K562 (cell line): ENCODE data around the gene TRIM24. TPM values are rescaled to one million over a fixed set of nuclear protein-coding genes. Genes with fewer than 3 reads are reported as not detected.

ENCODE experiments used
- ATAC-seq: fragments of 200-7000 bp; cut with Tn5 transposase; 3 replicates; pipeline ENCODE4 v1.9.1; 2020; ENCODE audit warnings: moderate library complexity
- BruUV-seq: library from RNA; stranded (reverse); fragments of 400-500 nt; replicated peaks from 2 replicates; lab custom pipeline; 2021; lab: Mats Ljungman, UMichigan
- CTCF ChIA-PET: fragments of 300-600 bp; formaldehyde crosslinking; extraction: SDS; loops from one replicate; lab custom pipeline; 2021; ENCODE audit warnings: low intra/inter-chr PET ratio; lab: Yijun Ruan, JAX
- POLR2A ChIA-PET: fragments of 300-600, 350-650 bp; sonication (Branson Sonifier 250); formaldehyde crosslinking; extraction: SDS; loops from one replicate; lab custom pipeline; 2021; ENCODE audit warnings: antibody characterized with exemption, inconsistent platforms; lab: Yijun Ruan, JAX
- DNase-seq, 4 experiments: peaks; one replicate each; pipeline versions ENCODE4 v3.0.0 to v3.0.0-alpha.2; 2011 to 2018; ENCODE audit warnings: low spot score in 3 of 4, mixed read lengths in 3 of 4; ENCODE audit errors: extremely low read depth in 1 of 4
- FAIRE-seq: peaks from 2 replicates; lab custom pipeline; 2011; peaks lifted over from hg19 to GRCh38; lab: Jason Lieb, UNC
- H2AFZ ChIP-seq: 2 replicates; pipeline ENCODE4 v1.6.0; 2011; ENCODE audit warnings: low read depth, low read length, control low read depth, inconsistent platforms
- H3K27ac ChIP-seq: fragments of 200-600 bp; 3 replicates; pipeline ENCODE4 v1.8.0; 2011; ENCODE audit warnings: low read depth, mild to moderate bottlenecking, control low read depth, inconsistent platforms, low read length, moderate library complexity, mixed read lengths; ENCODE audit errors: extremely low read depth
- H3K27me3 ChIP-seq, 2 experiments: fragments of 300-600 bp in 1 of 2; 2 replicates in 1 of 2; 3 replicates in 1 of 2; pipeline versions ENCODE4 v1.6.0 to v1.8.0; 2011; ENCODE audit warnings: inconsistent platforms in 2 of 2, low read length in 2 of 2, mild to moderate bottlenecking in 1 of 2, mixed read lengths in 1 of 2, moderate library complexity in 1 of 2; ENCODE audit not compliant: control insufficient read depth in 2 of 2, insufficient read depth in 2 of 2
- H3K36me3 ChIP-seq: fragments of 300-600 bp; 3 replicates; pipeline ENCODE4 v1.8.0; 2011; ENCODE audit warnings: mild to moderate bottlenecking, low read length, inconsistent platforms; ENCODE audit not compliant: control insufficient read depth, insufficient read depth
- H3K4me1 ChIP-seq, 2 experiments: fragments of 200-600 bp in 1 of 2; replicated peaks in 1 of 2; 2 replicates in 1 of 2; 3 replicates in 1 of 2; pipeline versions ENCODE4 v1.5.1 to v1.8.0; 2011; ENCODE audit warnings: inconsistent platforms in 2 of 2, low read length in 2 of 2, mild to moderate bottlenecking in 1 of 2, mixed read lengths in 1 of 2, moderate library complexity in 1 of 2; ENCODE audit not compliant: control insufficient read depth in 2 of 2, insufficient read depth in 2 of 2
- H3K4me2 ChIP-seq: 2 replicates; pipeline ENCODE4 v1.6.1; 2011; ENCODE audit warnings: low read length, control low read depth, inconsistent platforms, mixed read lengths; ENCODE audit not compliant: insufficient read depth
- H3K4me3 ChIP-seq: fragments of 200-600 bp; sonication (generic), shearing (Covaris generic); 2 replicates; pipeline ENCODE4 v1.5.1; 2016; ENCODE audit warnings: control low read depth, inconsistent platforms
- H3K79me2 ChIP-seq: fragments of 200-600 bp; 3 replicates; pipeline ENCODE4 v1.8.0; 2011; ENCODE audit warnings: low read length, inconsistent platforms; ENCODE audit not compliant: control insufficient read depth, insufficient read depth
- H3K9ac ChIP-seq, 2 experiments: 2 replicates each; pipeline versions ENCODE4 v1.6.0 to v1.6.1; 2011; ENCODE audit warnings: low read depth in 2 of 2, low read length in 2 of 2, control low read depth in 1 of 2, inconsistent platforms in 1 of 2, mild to moderate bottlenecking in 1 of 2, mixed read lengths in 1 of 2; ENCODE audit not compliant: insufficient read depth in 1 of 2
- H3K9me1 ChIP-seq: one replicate; pipeline ENCODE4 v1.6.0; 2011; ENCODE audit warnings: inconsistent platforms, mild to moderate bottlenecking, low read length, moderate library complexity; ENCODE audit not compliant: control insufficient read depth, insufficient read depth
- H3K9me3 ChIP-seq: replicated peaks from 2 replicates; pipeline ENCODE4 v1.5.1; 2011; ENCODE audit warnings: low read depth, low read length, inconsistent platforms; ENCODE audit not compliant: control insufficient read depth, insufficient read depth
- H4K20me1 ChIP-seq: replicated peaks from 2 replicates; pipeline ENCODE4 v1.6.1; 2011; ENCODE audit warnings: low read length, inconsistent platforms, mixed read lengths; ENCODE audit not compliant: control insufficient read depth, insufficient read depth
- HBP1 ChIP-seq: fragments of 450-650 bp; formaldehyde crosslinking; IDR thresholded peaks from 2 replicates; pipeline ENCODE4 v1.4.0; 2022; ENCODE audit warnings: missing genetic modification characterization
- MCM3 ChIP-seq: fragments of 450-650 bp; IDR thresholded peaks from 2 replicates; pipeline ENCODE4 v1.6.1; 2016
- MCM7 ChIP-seq, 2 experiments: fragments of 450-650 bp; IDR thresholded peaks; 2 replicates each; pipeline ENCODE4 v1.6.1; 2016 to 2018
- PRDM10 ChIP-seq: fragments of 450-650 bp; IDR thresholded peaks from 2 replicates; pipeline ENCODE4 v1.6.1; 2018; ENCODE audit not compliant: partially characterized antibody
- ZBTB43 ChIP-seq: sonication (generic); formaldehyde crosslinking; IDR thresholded peaks from 2 replicates; pipeline ENCODE4 v1.8.0; 2023; ENCODE audit warnings: mild to moderate bottlenecking, missing genetic modification reagents
- ZNF512 ChIP-seq: IDR thresholded peaks from 2 replicates; pipeline ENCODE4 v1.6.1; 2016; ENCODE audit warnings: missing genetic modification characterization, missing compliant biosample characterization
- WGBS: fragments of 100-300 bp; shearing (Covaris generic); methylation state at CpG from one replicate; pipeline ENCODE4 v1.1.6; 2016; ENCODE audit warnings: low coverage, mixed read lengths; ENCODE audit not compliant: insufficient coverage; ENCODE audit errors: missing lambda C conversion rate; 5-methylcytosine and 5-hydroxymethylcytosine counted together
- in situ Hi-C: fragments of 300-500 bp; cut with MboI; formaldehyde crosslinking; loops from 4 replicates; pipeline ENCODE4 v1.15.0; 2018; ENCODE audit warnings: inconsistent platforms, mixed read lengths
- intact Hi-C: fragments of 100-400 bp; cut with micrococcal nuclease; formaldehyde crosslinking; loops from 2 replicates; pipeline ENCODE4 v1.14.2; 2022
- polyA plus RNA-seq, 8 experiments: library from polyadenylated mRNA; depleted of rRNA in 4 of 8; stranded (reverse) in 5 of 8; unstranded in 3 of 8; fragments of >200 nt; fragmentation: Nextera tagmentation in 2 of 8; fragmentation: Illumina TruSeq in 1 of 8; extraction: Ambion mirVana in 2 of 8; extraction: Trizol in 1 of 8; gene quantifications; 2 replicates each; pipeline versions ENCODE4 v1.2.1 to v1.2.3, GENCODE V29; 2011 to 2014; ENCODE audit warnings: inconsistent platforms in 1 of 8, missing spikeins in 1 of 8
- total RNA-seq, 7 experiments: library from RNA; depleted of rRNA in 6 of 7; stranded (reverse); fragments of >200 nt in 6 of 7; fragmentation: Illumina TruSeq in 2 of 7; extraction: Trizol in 2 of 7; gene quantifications; 2 replicates each; pipeline versions ENCODE4 v1.2.1 to v1.2.3, GENCODE V29; 2011 to 2021; ENCODE audit warnings: low replicate concordance in 1 of 7

TRIM24 gene
- total and polyA plus RNA-seq, 9 of the 15 experiments (the other 6 are each of a cell fraction or from before 2014, with no cell fraction given), result 13.4 to 74.0 (median 41.7) TPM

- intact Hi-C loops, result no loop called here
- BruUV-seq, result no TSS peak
- H4K20me1 ChIP-seq, result no peaks in the 10 kb centered on the region
- no peak overlapping the region for H3K27ac ChIP-seq
- H3K4me3 ChIP-seq, result no peak overlapping the region
- WGBS, result 35% methylated on average over 10 of the region's 10 CpGs
- POLR2A ChIA-PET, result interaction anchor here (1.2 kb wide), 1 partner anchor 92 kb away, joined by 4 read pairs; no protein-coding TSS in a partner anchor
- no peaks in the 10 kb centered on the region for H3K79me2 ChIP-seq
- DNase-seq, result no peak
- TF ChIP-seq ZBTB43 (CRISPR knock-in tag), result no peak
- TF ChIP-seq PRDM10, result peak; percentile 29
- 0 out of 2 replicates have a peak, but pooled peaks have one; percentile 45 for TF ChIP-seq HBP1 (CRISPR knock-in tag)
- TF ChIP-seq MCM3, result peak; percentile 13; the same call in 1 of the 2 replicates
- TF ChIP-seq MCM7 (IDR thresholded peaks at IDR 0.05), result 0 out of 4 replicates have a peak, but pooled peaks of 1 of the 2 experiments have one; percentile 66
- peak; percentile 84 for TF ChIP-seq ZNF512 (tag)
- TF ChIP-seq, all 486 proteins: peak for 5
- in situ Hi-C loops, result no loop called here
- FAIRE-seq (no peak), ATAC-seq (no peak)
- Histone ChIP-seq H2AFZ (no peak overlapping the region), H3K9me3 (0 out of 2 replicates have a peak, but pooled peaks cover 2% of the 10 kb centered on the region), H3K36me3 (no peaks in the 10 kb centered on the region), H3K4me1 (no peaks in the 10 kb centered on the region; a peak in 1 of 5 replicates), H3K9ac (no peak overlapping the region), H3K27me3 (peaks cover 2 to 16% of the 10 kb centered on the region in 2 experiments; a peak in 3 of 5 replicates), H3K9me1 (no peaks in the 10 kb centered on the region), H3K4me2 (no peak overlapping the region)
- CTCF ChIA-PET, result no interaction called here
Measured at GRCh38 chr7:138618506-138618905, 158.4 kb downstream of the TRIM24 start.
